A549 (cell line): ENCODE data around the gene TSKS. TPM values are rescaled to one million over a fixed set of nuclear protein-coding genes. Genes with fewer than 3 reads are reported as not detected.

Source experiments
- ATAC-seq, 2 experiments: fragments of 200-7000 bp in 1 of 2; fragments of >200 bp in 1 of 2; cut with Nextera tagmentation in 1 of 2; cut with Tn5 transposase in 1 of 2; 3 replicates each; pipeline versions ENCODE4 v1.8.0 to v1.9.1; 2018 to 2020; ENCODE audit warnings: mild to moderate bottlenecking in 1 of 2, moderate library complexity in 1 of 2
- CTCF ChIA-PET: fragments of 300-600 bp; sonication (Branson Sonifier 250); formaldehyde crosslinking; extraction: SDS; loops from one replicate; lab custom pipeline; 2021; ENCODE audit warnings: antibody characterized with exemption, inconsistent platforms; lab: Yijun Ruan, JAX
- POLR2A ChIA-PET: fragments of 350-600 bp; formaldehyde crosslinking; extraction: SDS; loops from one replicate; lab custom pipeline; 2021; ENCODE audit warnings: antibody characterized with exemption, inconsistent platforms; lab: Yijun Ruan, JAX
- DNase-seq, 2 experiments: peaks; one replicate each; pipeline versions ENCODE4 v3.0.0 to v3.0.0-alpha.2; 2011 to 2016; ENCODE audit warnings: low read depth in 1 of 2, low spot score in 1 of 2
- FAIRE-seq: peaks from 2 replicates; lab custom pipeline; 2011; peaks lifted over from hg19 to GRCh38; lab: Jason Lieb, UNC
- H3K27ac ChIP-seq, 2 experiments: fragments of >200 bp; sonication (Bioruptor Twin); formaldehyde crosslinking; 3 replicates each; pipeline ENCODE4 v1.5.1; 2016 to 2017
- H3K4me1 ChIP-seq: fragments of >200 bp; sonication (Bioruptor Twin); formaldehyde crosslinking; 3 replicates; pipeline ENCODE4 v1.6.1; 2016
- H3K4me2 ChIP-seq: fragments of >200 bp; sonication (Bioruptor Twin); formaldehyde crosslinking; 3 replicates; pipeline ENCODE4 v1.6.1; 2016
- H3K4me3 ChIP-seq: fragments of >200 bp; sonication (Bioruptor Twin); formaldehyde crosslinking; 3 replicates; pipeline ENCODE4 v1.5.1; 2016
- H3K9me3 ChIP-seq: fragments of >200 bp; sonication (Bioruptor Twin); formaldehyde crosslinking; 3 replicates; pipeline ENCODE4 v1.6.1; 2016
- BHLHE40 ChIP-seq: IDR thresholded peaks from 2 replicates; pipeline ENCODE4 v1.6.1; 2012; ENCODE audit warnings: low read depth, low read length, inconsistent platforms
- CBX2 ChIP-seq: fragments of 200-600 bp; sonication (generic); IDR thresholded peaks from 2 replicates; pipeline ENCODE4 v1.6.1; 2016; ENCODE audit warnings: low read depth, mild to moderate bottlenecking, borderline replicate concordance
- CEBPB ChIP-seq, 2 experiments: fragments of >200 bp in 1 of 2; sonication (Bioruptor Twin) in 1 of 2; formaldehyde crosslinking in 1 of 2; IDR thresholded peaks; 2 replicates each; pipeline ENCODE4 v1.6.1; 2012 to 2016
- CHD2 ChIP-seq: fragments of 150-350 bp; IDR thresholded peaks from 2 replicates; pipeline ENCODE4 v1.6.1; 2014; ENCODE audit warnings: low read length; ENCODE audit not compliant: partially characterized antibody
- EHF ChIP-seq: fragments of 250-450 bp; sonication (Bioruptor Pico); IDR thresholded peaks from 2 replicates; pipeline ENCODE4 v1.5.0; 2020; ENCODE audit warnings: mild to moderate bottlenecking
- EP300 ChIP-seq, 2 experiments: fragments of >200 bp; sonication (Bioruptor Twin); formaldehyde crosslinking; IDR thresholded peaks; 2 replicates in 1 of 2; 3 replicates in 1 of 2; pipeline ENCODE4 v1.6.1; 2016 to 2017
- FOSL2 ChIP-seq, 2 experiments: fragments of 450-650 bp in 1 of 2; fragments of >200 bp in 1 of 2; sonication (Bioruptor Twin) in 1 of 2; formaldehyde crosslinking; IDR thresholded peaks; 2 replicates each; pipeline versions ENCODE4 v1.5.0 to v1.6.1; 2016 to 2020; ENCODE audit warnings: mild to moderate bottlenecking in 1 of 2, moderate library complexity in 1 of 2
- FOXS1 ChIP-seq: fragments of 250-450 bp; sonication (Bioruptor Pico); IDR thresholded peaks from 2 replicates; pipeline ENCODE4 v1.5.0; 2020; ENCODE audit warnings: mild to moderate bottlenecking, moderate library complexity
- GATA3 ChIP-seq: IDR thresholded peaks from 2 replicates; pipeline ENCODE4 v1.6.1; 2012; ENCODE audit warnings: borderline replicate concordance
- HMGXB4 ChIP-seq: fragments of 250-450 bp; sonication (Bioruptor Pico); IDR thresholded peaks from 2 replicates; pipeline ENCODE4 v1.5.0; 2021; ENCODE audit warnings: mild to moderate bottlenecking, moderate library complexity, borderline replicate concordance
- HOXA7 ChIP-seq: fragments of 250-450 bp; sonication (Bioruptor Pico); IDR thresholded peaks from 2 replicates; pipeline ENCODE4 v1.5.0; 2020; ENCODE audit warnings: mild to moderate bottlenecking, moderate library complexity
- HOXB13 ChIP-seq: fragments of 250-450 bp; sonication (Bioruptor Pico); IDR thresholded peaks from 2 replicates; pipeline ENCODE4 v1.5.0; 2020; ENCODE audit warnings: low read depth, mild to moderate bottlenecking, moderate library complexity
- JUN ChIP-seq, 2 experiments: fragments of >200 bp; sonication (Bioruptor Twin); formaldehyde crosslinking; IDR thresholded peaks; 2 replicates in 1 of 2; 3 replicates in 1 of 2; pipeline ENCODE4 v1.6.1; 2016 to 2017
- KDM1A ChIP-seq: fragments of 200-600 bp; sonication (generic); IDR thresholded peaks from 2 replicates; pipeline ENCODE4 v1.6.1; 2016; ENCODE audit warnings: low read depth, mild to moderate bottlenecking
- MAZ ChIP-seq: fragments of 150-350 bp; IDR thresholded peaks from 2 replicates; pipeline ENCODE4 v1.6.1; 2014; ENCODE audit warnings: antibody characterized with exemption, low read depth, low read length, borderline replicate concordance
- MYC ChIP-seq: IDR thresholded peaks from 2 replicates; pipeline ENCODE4 v1.6.1; 2012; ENCODE audit warnings: mild to moderate bottlenecking, inconsistent platforms, low read length, improper control_type of control experiment, borderline replicate concordance
- PHF8 ChIP-seq: fragments of 200-600 bp; sonication (generic); IDR thresholded peaks from 2 replicates; pipeline ENCODE4 v1.6.1; 2016; ENCODE audit warnings: low read depth, mild to moderate bottlenecking, antibody characterized with exemption, moderate library complexity, borderline replicate concordance
- POLR2AphosphoS2 ChIP-seq: conservative IDR thresholded peaks from 2 replicates; pipeline ENCODE4 v1.6.1; 2012; ENCODE audit warnings: low read length, improper control_type of control experiment, inconsistent platforms
- RARB ChIP-seq: fragments of 250-450 bp; sonication (Bioruptor Pico); IDR thresholded peaks from 2 replicates; pipeline ENCODE4 v1.8.0; 2021; ENCODE audit warnings: mild to moderate bottlenecking, moderate library complexity
- RCOR1 ChIP-seq: fragments of 150-350 bp; IDR thresholded peaks from 2 replicates; pipeline ENCODE4 v1.6.1; 2014; ENCODE audit warnings: antibody characterized with exemption, low read length, low read depth
- RNF2 ChIP-seq: fragments of 200-600 bp; sonication (generic); IDR thresholded peaks from 2 replicates; pipeline ENCODE4 v1.6.1; 2016; ENCODE audit warnings: low read depth, mild to moderate bottlenecking, antibody characterized with exemption, moderate library complexity, borderline replicate concordance
- SMC3 ChIP-seq: fragments of >200 bp; sonication (Bioruptor Twin); formaldehyde crosslinking; IDR thresholded peaks from 3 replicates; pipeline ENCODE4 v1.6.1; 2018; ENCODE audit warnings: inconsistent platforms
- SREBF2 ChIP-seq: fragments of 450-650 bp; IDR thresholded peaks from 2 replicates; pipeline ENCODE4 v1.6.1; 2014; ENCODE audit warnings: mild to moderate bottlenecking, moderate library complexity
- TFCP2L1 ChIP-seq: fragments of 250-450 bp; sonication (Bioruptor Pico); IDR thresholded peaks from 2 replicates; pipeline ENCODE4 v1.5.0; 2021; ENCODE audit warnings: mild to moderate bottlenecking
- WGBS: methylation state at CpG from one replicate; pipeline ENCODE4 v1.1.6; 2017; ENCODE audit errors: missing lambda C conversion rate; 5-methylcytosine and 5-hydroxymethylcytosine counted together
- polyA plus RNA-seq, 4 experiments: library from polyadenylated mRNA; depleted of rRNA in 3 of 4; stranded (reverse); fragments of >200 nt; fragmentation: RNase III in 1 of 4; extraction: RNeasy Plus Mini Kit Qiagen cat#74134 plus additional on column Dnase treatment in 1 of 4; gene quantifications; 2 replicates in 3 of 4; 3 replicates in 1 of 4; pipeline ENCODE4 v1.2.3, GENCODE V29; 2011 to 2017
- TF ChIP-seq, protein P1 (sequence below): fragments of >200 bp; sonication (Bioruptor Twin); formaldehyde crosslinking; IDR thresholded peaks from 2 replicates; pipeline ENCODE4 v1.6.1; 2016

TSKS gene
- polyA plus RNA-seq, 2 of the 4 experiments (the other 2 are of a cell fraction) = not detected

GRCh38 chr19:49795615-49796014, 32.5 kb upstream of the TSKS start:
- Histone ChIP-seq H3K9me3 (no peaks in the 10 kb centered on the region), H3K4me1 (peaks cover 5% of the 10 kb centered on the region; the same call in 1 of the 3 replicates), H3K27ac (no peak overlapping the region), H3K4me2 (no peak overlapping the region)
- FAIRE-seq (no peak), DNase-seq (no peak)
- POLR2A ChIA-PET = no interaction called here
- TF ChIP-seq CEBPB (IDR thresholded peaks at IDR 0.05) (no peak), PHF8 (no peak), MYC (no peak), RNF2 (no peak), JUN (IDR thresholded peaks at IDR 0.05) (no peak), HOXB13 (CRISPR knock-in tag) (no peak), GATA3 (no peak), POLR2AphosphoS2 (no peak), FOXS1 (CRISPR knock-in tag) (no peak), CHD2 (no peak), RCOR1 (no peak), HOXA7 (CRISPR knock-in tag) (no peak), SMC3 (no peak), RARB (CRISPR knock-in tag) (no peak), KDM1A (no peak), BHLHE40 (no peak), EHF (CRISPR knock-in tag) (no peak)
- TF ChIP-seq, protein P1, sequence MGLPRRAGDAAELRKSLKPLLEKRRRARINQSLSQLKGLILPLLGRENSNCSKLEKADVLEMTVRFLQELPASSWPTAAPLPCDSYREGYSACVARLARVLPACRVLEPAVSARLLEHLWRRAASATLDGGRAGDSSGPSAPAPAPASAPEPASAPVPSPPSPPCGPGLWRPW = no peak
- TF ChIP-seq, all 56 proteins: peak for 0
- WGBS = 93% methylated on average over 20 of the region's 20 CpGs
- CTCF ChIA-PET = interaction anchor here (0.6 to 1.7 kb wide), 5 partner anchors 8 to 123 kb away, joined by 3 to 7 read pairs (median 4); no protein-coding TSS in a partner anchor
- no peak for ATAC-seq
- H3K4me3 ChIP-seq = no peak overlapping the region

DNA sequence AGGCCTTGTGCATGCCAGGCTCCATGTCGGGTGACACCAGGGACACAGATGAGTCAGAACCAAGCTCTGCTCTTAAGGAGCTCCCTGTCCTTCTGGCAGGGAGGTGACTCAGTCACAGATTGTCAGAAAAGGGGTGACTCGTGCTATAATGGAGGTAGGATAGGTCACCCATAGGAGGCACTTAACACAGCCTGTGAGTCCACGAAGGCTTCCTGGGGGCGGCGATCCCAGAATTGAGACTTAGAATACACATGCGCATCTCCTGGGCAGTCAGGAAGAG, 30.4 kb upstream of the TSKS start:
- 67% methylated on average over 6 of the region's 6 CpGs for WGBS
- Histone ChIP-seq H3K9me3 (no peaks in the 10 kb centered on the region), H3K4me3 (no peak overlapping the region), H3K4me2 (no peak overlapping the region), H3K4me1 (peaks cover 5% of the 10 kb centered on the region; the same call in 1 of the 3 replicates), H3K27ac (peak overlapping the region in 1 of 2 experiments; percentile 0; a peak in 1 of 6 replicates)
- ChIA-PET CTCF (interaction anchor here (1.5 kb wide), 1 partner anchor 76 kb away, joined by 6 read pairs; no protein-coding TSS in a partner anchor), POLR2A (no interaction called here)
- FAIRE-seq (no peak), DNase-seq (peak in 1 of 2 experiments; percentile 42), ATAC-seq (peak; percentile 30 to 49; a peak in 5 of 6 replicates)
- TF ChIP-seq HMGXB4 (CRISPR knock-in tag) (no peak), EP300 (IDR thresholded peaks at IDR 0.05) (no peak), FOSL2 (IDR thresholded peaks at IDR 0.05) (no peak), FOSL2 (CRISPR knock-in tag; IDR thresholded peaks at IDR 0.05) (peak; percentile 60; the same call in 1 of the 2 replicates)

GRCh38 chr19:49792829-49793560, 29.9 kb upstream of the TSKS start:
- ChIA-PET POLR2A (no interaction called here), CTCF (no interaction called here)
- Histone ChIP-seq H3K4me1 (peaks cover 5% of the 10 kb centered on the region; the same call in 1 of the 3 replicates), H3K9me3 (no peaks in the 10 kb centered on the region), H3K4me3 (no peak overlapping the region), H3K4me2 (no peak overlapping the region), H3K27ac (peak overlapping the region in 1 of 2 experiments; percentile 0; a peak in 1 of 6 replicates)
- no peak for TF ChIP-seq MAZ
- TF ChIP-seq EP300 (IDR thresholded peaks at IDR 0.05) = no peak
- TF ChIP-seq FOXS1 (CRISPR knock-in tag) = no peak
- no peak for TF ChIP-seq CBX2
- TF ChIP-seq TFCP2L1 (CRISPR knock-in tag) = no peak
- TF ChIP-seq SREBF2 = no peak
- TF ChIP-seq JUN (IDR thresholded peaks at IDR 0.05) = no peak
- ATAC-seq (peak; percentile 37 to 51; a peak in 4 of 6 replicates), FAIRE-seq (no peak), DNase-seq (no peak)
- WGBS = 89% methylated on average over 20 of the region's 22 CpGs
